Measurements from ENCODE around the gene CNIH2.
"Not testable (repeated sequence)": the region's sequence is repeated elsewhere in the genome, so short reads cannot be mapped to it uniquely, and the experiment has no call there.

The CNIH2 gene

GRCh38 chr11:66275396-66275795 is 2.6 kb upstream of the CNIH2 start:
- no peak for FAIRE-seq

GRCh38 chr11:66275984-66276612 is 1.9 kb upstream of the CNIH2 start:
- FAIRE-seq (no peak), DNase-seq (ENCODE audit: extremely low spot score, insufficient read length, low read depth) (no peak)

More at GRCh38 chr11:66275396-66275795, 2.6 kb upstream of the CNIH2 start:
- no peak for DNase-seq (ENCODE audit: extremely low spot score, insufficient read length, low read depth)

- not testable (repeated sequence) for FAIRE-seq; DNase-seq (ENCODE audit: extremely low spot score, insufficient read length, low read depth)
Observed at GRCh38 chr11:66276619-66277018, 1.4 kb upstream of the CNIH2 start.

- FAIRE-seq, result not testable (repeated sequence)
Observed at GRCh38 chr11:66277064-66277463, 911 bp upstream of the CNIH2 start.

GRCh38 chr11:66278363-66279091 is 552 bp downstream of the CNIH2 start:
- DNase-seq (ENCODE audit: extremely low spot score, insufficient read length, low read depth) (no peak), FAIRE-seq (no peak)

More at GRCh38 chr11:66277064-66277463, 911 bp upstream of the CNIH2 start:
- not testable (repeated sequence) for DNase-seq (ENCODE audit: extremely low spot score, insufficient read length, low read depth)

GRCh38 chr11:66279092-66279734 is 1.2 kb downstream of the CNIH2 start:
- no peak for FAIRE-seq
- no peak for DNase-seq (ENCODE audit: extremely low spot score, insufficient read length, low read depth)

GRCh38 chr11:66280428-66280827 is 2.5 kb downstream of the CNIH2 start:
- DNase-seq (ENCODE audit: extremely low spot score, insufficient read length, low read depth) (no peak), FAIRE-seq (no peak)

GRCh38 chr11:66281001-66281400 is 3.0 kb downstream of the CNIH2 start:
- no peak for FAIRE-seq
- no peak for DNase-seq (ENCODE audit: extremely low spot score, insufficient read length, low read depth)

- FAIRE-seq, result no peak
- DNase-seq (ENCODE audit: extremely low spot score, insufficient read length, low read depth), result no peak
Observed at GRCh38 chr11:66281776-66282467, 3.9 kb downstream of the CNIH2 start.

- peak; percentile 94 for FAIRE-seq
- DNase-seq (ENCODE audit: extremely low spot score, insufficient read length, low read depth), result peak; percentile 94
Observed at GRCh38 chr11:66282468-66283455, 4.8 kb downstream of the CNIH2 start.

GRCh38 chr11:66283461-66284105 is 5.6 kb downstream of the CNIH2 start:
- DNase-seq (ENCODE audit: extremely low spot score, insufficient read length, low read depth) (no peak), FAIRE-seq (no peak)

- no peak for FAIRE-seq
- DNase-seq (ENCODE audit: extremely low spot score, insufficient read length, low read depth), result no peak
Observed at GRCh38 chr11:66284526-66285078, 6.6 kb downstream of the CNIH2 start.

GRCh38 chr11:66285250-66285947 is 7.4 kb downstream of the CNIH2 start:
- FAIRE-seq (no peak), DNase-seq (ENCODE audit: extremely low spot score, insufficient read length, low read depth) (no peak)

- FAIRE-seq, result no peak
- DNase-seq (ENCODE audit: extremely low spot score, insufficient read length, low read depth), result no peak
Observed at GRCh38 chr11:66286699-66287098, 8.7 kb downstream of the CNIH2 start.

- DNase-seq (ENCODE audit: extremely low spot score, insufficient read length, low read depth) (no peak), FAIRE-seq (no peak)
Observed at GRCh38 chr11:66287211-66287888, 9.4 kb downstream of the CNIH2 start.

GRCh38 chr11:66287889-66288670 is 10.1 kb downstream of the CNIH2 start:
- peak; percentile 12 for FAIRE-seq
- DNase-seq (ENCODE audit: extremely low spot score, insufficient read length, low read depth), result no peak

Data from GM18507 (cell line).